Cerebellar cortex (tissue), 1 donor: ENCODE measurements around the gene PSIP1.
"Not testable (repeated sequence)": the region's sequence is repeated elsewhere in the genome, so short reads cannot be mapped to it uniquely, and the experiment has no call there.

Source experiments
- DNase-seq: peaks from one replicate; pipeline ENCODE4 v3.0.0-alpha.2; 2015; ENCODE audit warnings: low spot score

Gene PSIP1

GRCh38 chr9:15430920-15431844, 79.6 kb downstream of the PSIP1 start:
- peak; percentile 12 for DNase-seq

GRCh38 chr9:15427702-15428101, 83.1 kb downstream of the PSIP1 start:
- DNase-seq = not testable (repeated sequence)

- DNase-seq = no peak
Measured at GRCh38 chr9:15426019-15426418, 84.8 kb downstream of the PSIP1 start.

- no peak for DNase-seq
Measured at GRCh38 chr9:15423231-15423985, 87.4 kb downstream of the PSIP1 start.

- DNase-seq = peak; percentile 95
Measured at GRCh38 chr9:15422372-15423230, 88.2 kb downstream of the PSIP1 start, which contains the start of gene SNAPC3. Gene SNAPC3 (plus strand): TSS chr9:15422876. CDS start chr9:15422880, 4 bp downstream.

- DNase-seq = no peak
Measured at GRCh38 chr9:15421990-15422371, 88.8 kb downstream of the PSIP1 start.

GRCh38 chr9:15421532-15421931, 89.2 kb downstream of the PSIP1 start:
- no peak for DNase-seq

- no peak for DNase-seq
Measured at GRCh38 chr9:15420796-15421195, 90.0 kb downstream of the PSIP1 start.

- no peak for DNase-seq
Measured at GRCh38 chr9:15417626-15418025, 93.1 kb downstream of the PSIP1 start.

GRCh38 chr9:15416880-15417279, 93.9 kb downstream of the PSIP1 start:
- peak; percentile 53 for DNase-seq
